Mesenchymal stem cell (in vitro differentiated cells and primary cell): ENCODE measurements around the gene CIAPIN1.

Source experiments
- DNase-seq: peaks from one replicate; pipeline ENCODE4 v3.0.0-alpha.2; 2013
- H2AFZ ChIP-seq: one replicate; pipeline ENCODE4 v1.6.1; 2013; ENCODE audit warnings: low read depth, mild to moderate bottlenecking, control low read depth, inconsistent platforms, low read length, moderate library complexity
- H2AK5ac ChIP-seq: 2 replicates; pipeline ENCODE4 v1.6.1; 2013; ENCODE audit warnings: low read length, moderate library complexity, mild to moderate bottlenecking, inconsistent platforms; ENCODE audit not compliant: severe bottlenecking
- H2BK120ac ChIP-seq: one replicate; pipeline ENCODE4 v1.6.1; 2013; ENCODE audit warnings: low read depth, mild to moderate bottlenecking, inconsistent platforms, low read length, moderate library complexity
- H2BK12ac ChIP-seq, 2 experiments: one replicate each; pipeline ENCODE4 v1.6.1; 2013; ENCODE audit warnings: inconsistent platforms in 2 of 2, low read length in 2 of 2, mild to moderate bottlenecking in 2 of 2, moderate library complexity in 2 of 2, control low read depth in 1 of 2
- H2BK15ac ChIP-seq: one replicate; pipeline ENCODE4 v1.6.1; 2013; ENCODE audit warnings: mild to moderate bottlenecking, low read depth, inconsistent platforms; ENCODE audit not compliant: poor library complexity, severe bottlenecking
- H2BK5ac ChIP-seq: 2 replicates; pipeline ENCODE4 v1.6.1; 2013; ENCODE audit warnings: low read depth, mild to moderate bottlenecking, low read length, control low read depth, inconsistent platforms; ENCODE audit not compliant: poor library complexity, severe bottlenecking
- H3K14ac ChIP-seq, 2 experiments: one replicate each; pipeline ENCODE4 v1.6.1; 2013; ENCODE audit warnings: inconsistent platforms in 2 of 2, low read length in 2 of 2, control low read depth in 1 of 2, mild to moderate bottlenecking in 1 of 2, moderate library complexity in 1 of 2
- H3K18ac ChIP-seq, 2 experiments: one replicate each; pipeline ENCODE4 v1.6.1; 2013; ENCODE audit warnings: inconsistent platforms in 2 of 2, low read length in 2 of 2, control low read depth in 1 of 2, low read depth in 1 of 2, mild to moderate bottlenecking in 1 of 2
- H3K23ac ChIP-seq, 2 experiments: one replicate each; pipeline ENCODE4 v1.6.1; 2013; ENCODE audit warnings: inconsistent platforms in 2 of 2, low read length in 2 of 2, mild to moderate bottlenecking in 2 of 2, moderate library complexity in 2 of 2, control low read depth in 1 of 2
- H3K27ac ChIP-seq: 2 replicates; pipeline ENCODE4 v1.5.1; 2013; ENCODE audit warnings: mild to moderate bottlenecking, moderate library complexity, low read length, control low read depth, inconsistent platforms; ENCODE audit not compliant: poor library complexity, severe bottlenecking
- H3K27me3 ChIP-seq, 2 experiments: 2 replicates each; pipeline versions ENCODE4 v1.6.1 to v1.7.0; 2013; ENCODE audit warnings: low read length in 2 of 2, mild to moderate bottlenecking in 2 of 2, moderate library complexity in 2 of 2, control low read depth in 1 of 2, inconsistent platforms in 1 of 2; ENCODE audit not compliant: control insufficient read depth in 1 of 2, insufficient read depth in 1 of 2
- H3K36me3 ChIP-seq, 2 experiments: 2 replicates each; pipeline versions ENCODE4 v1.6.1 to v1.7.0; 2013; ENCODE audit warnings: low read length in 2 of 2, control low read depth in 1 of 2, inconsistent platforms in 1 of 2, low read depth in 1 of 2, mild to moderate bottlenecking in 1 of 2; ENCODE audit not compliant: insufficient read depth in 2 of 2, control insufficient read depth in 1 of 2
- H3K4ac ChIP-seq, 2 experiments: one replicate each; pipeline ENCODE4 v1.6.1; 2013; ENCODE audit warnings: inconsistent platforms in 2 of 2, low read length in 2 of 2, mild to moderate bottlenecking in 2 of 2, moderate library complexity in 2 of 2, control low read depth in 1 of 2, low read depth in 1 of 2
- H3K4me1 ChIP-seq: 2 replicates; pipeline ENCODE4 v1.6.1; 2013; ENCODE audit warnings: low read depth, low read length, control low read depth; ENCODE audit not compliant: control insufficient read depth, insufficient read depth
- H3K4me2 ChIP-seq: 2 replicates; pipeline ENCODE4 v1.6.1; 2013; ENCODE audit warnings: low read length, mild to moderate bottlenecking, inconsistent platforms; ENCODE audit not compliant: poor library complexity, severe bottlenecking
- H3K4me3 ChIP-seq, 2 experiments: 2 replicates each; pipeline versions ENCODE4 v1.5.1 to v1.7.0; 2013; ENCODE audit warnings: low read length in 2 of 2, mild to moderate bottlenecking in 2 of 2, control low read depth in 1 of 2, low read depth in 1 of 2; ENCODE audit not compliant: insufficient read depth in 1 of 2
- H3K79me1 ChIP-seq: replicated peaks from 2 replicates; pipeline ENCODE4 v1.6.1; 2013; ENCODE audit warnings: mild to moderate bottlenecking, control low read depth, low read length, inconsistent platforms; ENCODE audit not compliant: poor library complexity, severe bottlenecking
- H3K9ac ChIP-seq: 2 replicates; pipeline ENCODE4 v1.7.0; 2013; ENCODE audit warnings: mild to moderate bottlenecking, low read length, moderate library complexity
- H3K9me3 ChIP-seq: 2 replicates; pipeline ENCODE4 v1.7.0; 2013; ENCODE audit warnings: mild to moderate bottlenecking, low read length; ENCODE audit not compliant: control insufficient read depth
- H4K8ac ChIP-seq: one replicate; pipeline ENCODE4 v1.6.1; 2013; ENCODE audit warnings: inconsistent platforms, mild to moderate bottlenecking, low read length, moderate library complexity
- H4K91ac ChIP-seq: one replicate; pipeline ENCODE4 v1.6.1; 2013; ENCODE audit warnings: mild to moderate bottlenecking, low read length, inconsistent platforms
- WGBS: methylation state at CpG from one replicate; pipeline ENCODE4 v1.1.7; 2013; ENCODE audit warnings: mixed read lengths; 5-methylcytosine and 5-hydroxymethylcytosine counted together

The CIAPIN1 gene

DNA sequence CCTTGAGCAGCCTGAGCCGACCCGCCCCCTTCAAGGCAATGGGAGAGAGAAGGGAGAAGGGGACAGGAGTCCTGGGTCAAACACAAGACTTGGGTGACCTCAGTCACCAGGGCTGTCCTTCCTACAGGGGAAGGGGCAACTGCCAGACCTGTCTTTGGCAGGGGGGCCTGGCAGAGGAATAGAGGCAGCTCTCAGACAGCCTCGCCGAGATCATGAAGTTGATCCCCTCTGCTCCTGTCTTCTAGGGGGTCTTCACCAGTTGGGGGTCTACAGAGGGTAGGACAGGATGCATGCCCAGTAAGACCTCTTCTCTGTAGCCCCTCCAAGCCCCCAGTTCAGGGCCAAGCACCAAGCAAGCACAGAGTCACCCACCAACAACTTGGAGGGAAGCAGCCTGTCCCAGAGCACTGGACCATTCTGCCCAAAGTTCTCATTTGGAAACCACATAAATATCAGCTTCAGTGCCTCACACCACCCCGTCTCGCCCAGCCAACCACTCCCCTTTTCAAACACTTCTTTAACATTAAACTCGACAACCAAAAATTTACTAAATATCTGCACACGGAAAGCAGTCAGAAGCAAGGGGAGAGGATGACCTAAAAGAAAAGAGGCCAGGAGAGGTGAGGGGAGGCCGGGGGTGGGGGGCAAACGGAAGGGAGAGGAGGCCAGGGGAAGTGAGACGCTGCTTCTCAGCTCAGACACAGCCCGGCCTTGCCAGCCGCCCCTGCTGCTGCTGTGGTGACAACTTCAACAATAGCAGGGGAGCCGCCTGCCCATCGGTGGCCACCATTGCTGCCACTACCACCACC lies 31.4 kb upstream of the CIAPIN1 start:
- Histone ChIP-seq H2BK12ac (peak overlapping the region; percentile 7 to 85), H3K9me3 (no peaks in the 10 kb centered on the region), H3K36me3 (peaks cover 22 to 43% of the 10 kb centered on the region in 2 experiments), H4K91ac (peak overlapping the region; percentile 22), H2AFZ (no peak overlapping the region), H3K4me1 (peaks cover 56% of the 10 kb centered on the region), H3K27ac (no peak overlapping the region), H2AK5ac (peak overlapping the region; percentile 65), H3K14ac (peak overlapping the region in 1 of 2 experiments; percentile 68), H3K23ac (peak overlapping the region; percentile 5 to 48), H4K8ac (peak overlapping the region; percentile 74), H3K27me3 (no peaks in the 10 kb centered on the region), H2BK15ac (peak overlapping the region; percentile 68), H3K18ac (peak overlapping the region; percentile 11 to 96), H3K9ac (peak overlapping the region; percentile 73), H3K79me1 (peaks cover 42% of the 10 kb centered on the region), H3K4ac (peak overlapping the region; percentile 29), H3K4me3 (peak overlapping the region; percentile 51 to 89), H3K4me2 (peak overlapping the region; percentile 87), H2BK5ac (no peak overlapping the region), H2BK120ac (peak overlapping the region; percentile 58)
- no peak for DNase-seq
- 36% methylated on average over 11 of the region's 15 CpGs for WGBS

GRCh38 chr16:57477531-57478202 lies 30.5 kb upstream of the CIAPIN1 start:
- H2BK120ac ChIP-seq, result no peak overlapping the region
- 53% methylated on average over 2 of the region's 9 CpGs for WGBS
- peak overlapping the region in 1 of 2 experiments; percentile 6 for H2BK12ac ChIP-seq
- H3K4me3 ChIP-seq, result no peak overlapping the region
- no peak overlapping the region for H3K4me2 ChIP-seq
- no peaks in the 10 kb centered on the region for H3K27me3 ChIP-seq
- H2AFZ ChIP-seq, result no peak overlapping the region
- H3K36me3 ChIP-seq, result peaks cover 32 to 52% of the 10 kb centered on the region in 2 experiments
- peak overlapping the region; percentile 65 for H2AK5ac ChIP-seq
- H3K4me1 ChIP-seq, result peaks cover 62% of the 10 kb centered on the region
- H4K8ac ChIP-seq, result no peak overlapping the region
- peak overlapping the region in 1 of 2 experiments; percentile 57 for H3K23ac ChIP-seq
- H2BK5ac ChIP-seq, result no peak overlapping the region
- H4K91ac ChIP-seq, result no peak overlapping the region
- peak overlapping the region; percentile 37 for H2BK15ac ChIP-seq
- H3K79me1 ChIP-seq, result peaks cover 43% of the 10 kb centered on the region
- H3K4ac ChIP-seq, result peak overlapping the region; percentile 11 to 59
- no peak for DNase-seq
- H3K9me3 ChIP-seq, result no peaks in the 10 kb centered on the region
- H3K14ac ChIP-seq, result peak overlapping the region in 1 of 2 experiments; percentile 63
- H3K18ac ChIP-seq, result peak overlapping the region in 1 of 2 experiments; percentile 29
- no peak overlapping the region for H3K27ac ChIP-seq
- no peak overlapping the region for H3K9ac ChIP-seq

DNA sequence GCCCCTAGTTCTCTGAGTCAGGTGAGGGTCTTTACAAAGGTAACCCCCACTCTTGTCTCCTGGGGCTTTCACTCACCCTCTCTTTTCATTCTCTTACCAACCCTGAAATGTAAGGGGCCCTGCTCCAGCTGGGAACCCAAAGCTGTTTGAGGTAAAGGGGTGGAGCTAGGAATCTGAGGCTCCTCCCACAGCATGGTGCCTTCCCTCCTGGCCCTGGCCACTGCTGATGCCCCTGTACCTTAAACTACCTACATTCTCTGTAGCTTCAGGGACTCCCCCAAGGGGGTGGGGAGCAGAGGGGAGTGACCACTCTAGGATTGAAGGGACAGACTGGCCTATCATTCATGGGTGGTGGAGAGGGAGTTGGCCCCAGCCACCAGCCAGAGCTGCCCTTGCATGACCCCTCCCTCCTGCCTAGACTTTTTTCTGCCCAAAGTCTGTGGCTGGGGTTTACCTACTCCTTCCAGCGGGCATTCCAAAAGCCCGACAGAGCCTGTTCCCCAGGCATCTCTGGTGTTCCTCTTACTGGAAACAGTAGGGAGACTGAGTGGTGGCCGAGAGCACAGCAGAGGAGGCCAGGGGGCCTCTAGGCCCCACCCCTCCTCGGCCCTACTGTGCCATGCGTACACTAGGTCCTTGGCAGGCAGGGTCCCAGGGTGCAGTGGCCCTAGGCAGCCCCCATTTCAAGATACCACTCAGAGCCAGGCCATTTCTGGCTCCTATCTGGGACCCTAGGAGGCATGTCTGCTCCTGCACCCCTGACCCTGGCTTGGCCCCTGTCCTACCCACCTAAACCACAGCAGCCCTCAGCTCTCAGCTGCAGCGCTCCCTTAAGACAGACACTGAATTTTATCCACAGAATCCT lies 29.6 kb upstream of the CIAPIN1 start:
- no peak overlapping the region for H3K4me3 ChIP-seq
- no peak overlapping the region for H4K8ac ChIP-seq
- no peak overlapping the region for H3K23ac ChIP-seq
- no peak overlapping the region for H3K27ac ChIP-seq
- H2BK15ac ChIP-seq, result no peak overlapping the region
- H2BK5ac ChIP-seq, result no peak overlapping the region
- H3K4me2 ChIP-seq, result no peak overlapping the region
- no peak overlapping the region for H3K18ac ChIP-seq
- H3K4ac ChIP-seq, result peak overlapping the region in 1 of 2 experiments; percentile 15
- no peak for DNase-seq
- H3K27me3 ChIP-seq, result no peaks in the 10 kb centered on the region
- H2BK120ac ChIP-seq, result no peak overlapping the region
- H2AK5ac ChIP-seq, result no peak overlapping the region
- no peaks in the 10 kb centered on the region for H3K9me3 ChIP-seq
- H3K14ac ChIP-seq, result peak overlapping the region in 1 of 2 experiments; percentile 11
- H3K36me3 ChIP-seq, result peaks cover 40 to 60% of the 10 kb centered on the region in 2 experiments
- peaks cover 44% of the 10 kb centered on the region for H3K79me1 ChIP-seq
- WGBS, result 72% methylated on average over 6 of the region's 6 CpGs
- no peak overlapping the region for H2BK12ac ChIP-seq
- no peak overlapping the region for H3K9ac ChIP-seq
- H2AFZ ChIP-seq, result no peak overlapping the region
- H4K91ac ChIP-seq, result no peak overlapping the region
- H3K4me1 ChIP-seq, result peaks cover 70% of the 10 kb centered on the region
